ENCODE results near the gene SLC30A4. TPM values are rescaled to one million over a fixed set of nuclear protein-coding genes. Genes with fewer than 3 reads are reported as not detected.
"Not testable (repeated sequence)": the region's sequence is repeated elsewhere in the genome, so short reads cannot be mapped to it uniquely, and the experiment has no call there.

The SLC30A4 gene
- total RNA-seq, 4 donors from 2014 or later: 5.4 to 8.1 (median 7.2) TPM

GRCh38 chr15:45539680-45540079, 17.1 kb upstream of the SLC30A4 start:
- H3K4me3 ChIP-seq (ENCODE audit: low read depth, poor library complexity, severe bottlenecking): no peak overlapping the region
- WGBS, 2 donors: 87 to 89% methylated on average over 3 of the region's 3 CpGs
- TF ChIP-seq CTCF (IDR thresholded peaks at IDR 0.05): no peak
- no peak for TF ChIP-seq POLR2A (IDR thresholded peaks at IDR 0.05)
- DNase-seq (ENCODE audit: low spot score in 2 of 2): no peak
- intact Hi-C loops (cut with DNase I; ENCODE audit: low total_unique reads): no loop called here

DNA sequence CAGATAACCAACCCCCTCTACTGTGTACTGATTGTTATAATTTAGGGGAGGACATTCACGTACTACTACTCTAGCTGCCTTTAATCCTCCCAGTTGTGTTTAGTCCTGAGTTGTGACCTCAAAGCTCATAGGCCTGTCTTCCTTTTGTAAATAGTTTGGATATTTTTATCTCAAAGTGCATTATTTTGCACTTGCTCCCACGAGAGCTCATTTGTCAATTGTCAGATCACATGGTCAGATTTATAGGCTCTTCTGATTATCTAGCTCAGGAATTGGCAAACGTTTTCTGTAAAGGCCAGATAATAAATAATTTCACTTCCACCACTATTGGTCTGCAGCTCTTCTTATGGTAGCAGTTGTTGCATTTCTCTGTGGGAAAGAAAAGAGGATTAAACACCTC, 14.4 kb upstream of the SLC30A4 start:
- 56 to 57% methylated on average over 3 of the region's 3 CpGs for WGBS, 2 donors
- no peak overlapping the region for H3K4me3 ChIP-seq (ENCODE audit: low read depth, poor library complexity, severe bottlenecking)
- TF ChIP-seq CTCF (IDR thresholded peaks at IDR 0.05) (no peak), POLR2A (IDR thresholded peaks at IDR 0.05) (no peak)
- no peak for DNase-seq (ENCODE audit: low spot score in 2 of 2)
- intact Hi-C loops (cut with DNase I; ENCODE audit: low total_unique reads): no loop called here

- H3K4me3 ChIP-seq (ENCODE audit: low read depth, poor library complexity, severe bottlenecking): no peak overlapping the region
- TF ChIP-seq POLR2A (IDR thresholded peaks at IDR 0.05) (no peak), CTCF (IDR thresholded peaks at IDR 0.05) (no peak)
- intact Hi-C loops (cut with DNase I; ENCODE audit: low total_unique reads): no loop called here
- 91 to 94% methylated on average over 2 of the region's 2 CpGs for WGBS, 2 donors
- DNase-seq (ENCODE audit: low spot score in 2 of 2): no peak
Measured at GRCh38 chr15:45535486-45536042, 13.0 kb upstream of the SLC30A4 start.

- intact Hi-C loops (cut with DNase I; ENCODE audit: low total_unique reads): no loop called here
- WGBS, 2 donors: 74 to 84% methylated on average over 1 of the region's 1 CpG
- no peak overlapping the region for H3K4me3 ChIP-seq (ENCODE audit: low read depth, poor library complexity, severe bottlenecking)
- DNase-seq (ENCODE audit: low spot score in 2 of 2): no peak
- TF ChIP-seq CTCF (IDR thresholded peaks at IDR 0.05): no peak
- no peak for TF ChIP-seq POLR2A (IDR thresholded peaks at IDR 0.05)
Measured at GRCh38 chr15:45534821-45535220, 12.3 kb upstream of the SLC30A4 start.

GRCh38 chr15:45532892-45533291, 10.3 kb upstream of the SLC30A4 start:
- DNase-seq (ENCODE audit: low spot score in 2 of 2); intact Hi-C loops (cut with DNase I; ENCODE audit: low total_unique reads); H3K4me3 ChIP-seq (ENCODE audit: low read depth, poor library complexity, severe bottlenecking): not testable (repeated sequence)
- WGBS, 2 donors: 80 to 85% methylated on average over 3 of the region's 3 CpGs

GRCh38 chr15:45529613-45530012, 7.1 kb upstream of the SLC30A4 start:
- DNase-seq (ENCODE audit: low spot score in 2 of 2): no peak
- intact Hi-C loops (cut with DNase I; ENCODE audit: low total_unique reads): no loop called here
- H3K4me3 ChIP-seq (ENCODE audit: low read depth, poor library complexity, severe bottlenecking): no peak overlapping the region
- TF ChIP-seq CTCF (IDR thresholded peaks at IDR 0.05) (no peak), POLR2A (IDR thresholded peaks at IDR 0.05) (no peak)
- 74 to 76% methylated on average over 3 of the region's 3 CpGs for WGBS, 2 donors
